Measurements from ENCODE around the gene C1orf21.

DNA sequence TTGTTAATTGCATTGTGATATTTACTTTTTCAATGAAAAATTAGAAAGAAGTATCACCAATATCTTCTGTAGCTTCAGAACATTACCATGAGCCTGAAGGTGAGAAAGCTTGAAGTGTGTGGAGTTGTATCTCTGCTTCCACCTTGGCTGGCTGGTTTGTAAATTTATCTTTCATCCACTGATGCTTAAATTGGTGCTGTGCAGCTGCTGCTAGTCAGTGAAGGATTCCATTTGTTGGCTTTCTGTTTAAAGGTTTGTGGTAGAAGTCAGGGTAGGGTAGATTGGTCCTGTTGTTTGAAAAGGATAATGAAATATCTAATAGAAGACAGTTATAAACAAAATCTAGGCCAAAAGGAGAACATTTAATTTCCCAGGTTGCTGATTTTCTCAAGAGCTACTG, 105.7 kb downstream of the C1orf21 start:
- TF ChIP-seq, protein P1, sequence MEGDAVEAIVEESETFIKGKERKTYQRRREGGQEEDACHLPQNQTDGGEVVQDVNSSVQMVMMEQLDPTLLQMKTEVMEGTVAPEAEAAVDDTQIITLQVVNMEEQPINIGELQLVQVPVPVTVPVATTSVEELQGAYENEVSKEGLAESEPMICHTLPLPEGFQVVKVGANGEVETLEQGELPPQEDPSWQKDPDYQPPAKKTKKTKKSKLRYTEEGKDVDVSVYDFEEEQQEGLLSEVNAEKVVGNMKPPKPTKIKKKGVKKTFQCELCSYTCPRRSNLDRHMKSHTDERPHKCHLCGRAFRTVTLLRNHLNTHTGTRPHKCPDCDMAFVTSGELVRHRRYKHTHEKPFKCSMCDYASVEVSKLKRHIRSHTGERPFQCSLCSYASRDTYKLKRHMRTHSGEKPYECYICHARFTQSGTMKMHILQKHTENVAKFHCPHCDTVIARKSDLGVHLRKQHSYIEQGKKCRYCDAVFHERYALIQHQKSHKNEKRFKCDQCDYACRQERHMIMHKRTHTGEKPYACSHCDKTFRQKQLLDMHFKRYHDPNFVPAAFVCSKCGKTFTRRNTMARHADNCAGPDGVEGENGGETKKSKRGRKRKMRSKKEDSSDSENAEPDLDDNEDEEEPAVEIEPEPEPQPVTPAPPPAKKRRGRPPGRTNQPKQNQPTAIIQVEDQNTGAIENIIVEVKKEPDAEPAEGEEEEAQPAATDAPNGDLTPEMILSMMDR (IDR thresholded peaks at IDR 0.05): no peak
- TF ChIP-seq, protein P2, sequence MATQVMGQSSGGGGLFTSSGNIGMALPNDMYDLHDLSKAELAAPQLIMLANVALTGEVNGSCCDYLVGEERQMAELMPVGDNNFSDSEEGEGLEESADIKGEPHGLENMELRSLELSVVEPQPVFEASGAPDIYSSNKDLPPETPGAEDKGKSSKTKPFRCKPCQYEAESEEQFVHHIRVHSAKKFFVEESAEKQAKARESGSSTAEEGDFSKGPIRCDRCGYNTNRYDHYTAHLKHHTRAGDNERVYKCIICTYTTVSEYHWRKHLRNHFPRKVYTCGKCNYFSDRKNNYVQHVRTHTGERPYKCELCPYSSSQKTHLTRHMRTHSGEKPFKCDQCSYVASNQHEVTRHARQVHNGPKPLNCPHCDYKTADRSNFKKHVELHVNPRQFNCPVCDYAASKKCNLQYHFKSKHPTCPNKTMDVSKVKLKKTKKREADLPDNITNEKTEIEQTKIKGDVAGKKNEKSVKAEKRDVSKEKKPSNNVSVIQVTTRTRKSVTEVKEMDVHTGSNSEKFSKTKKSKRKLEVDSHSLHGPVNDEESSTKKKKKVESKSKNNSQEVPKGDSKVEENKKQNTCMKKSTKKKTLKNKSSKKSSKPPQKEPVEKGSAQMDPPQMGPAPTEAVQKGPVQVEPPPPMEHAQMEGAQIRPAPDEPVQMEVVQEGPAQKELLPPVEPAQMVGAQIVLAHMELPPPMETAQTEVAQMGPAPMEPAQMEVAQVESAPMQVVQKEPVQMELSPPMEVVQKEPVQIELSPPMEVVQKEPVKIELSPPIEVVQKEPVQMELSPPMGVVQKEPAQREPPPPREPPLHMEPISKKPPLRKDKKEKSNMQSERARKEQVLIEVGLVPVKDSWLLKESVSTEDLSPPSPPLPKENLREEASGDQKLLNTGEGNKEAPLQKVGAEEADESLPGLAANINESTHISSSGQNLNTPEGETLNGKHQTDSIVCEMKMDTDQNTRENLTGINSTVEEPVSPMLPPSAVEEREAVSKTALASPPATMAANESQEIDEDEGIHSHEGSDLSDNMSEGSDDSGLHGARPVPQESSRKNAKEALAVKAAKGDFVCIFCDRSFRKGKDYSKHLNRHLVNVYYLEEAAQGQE (IDR thresholded peaks at IDR 0.05; ENCODE audit: insufficient read depth in 1 of 2, low read depth in 2 of 2, low read length in 1 of 2): no peak
- no peak for TF ChIP-seq POLR2AphosphoS5 (IDR thresholded peaks at IDR 0.05; ENCODE audit: low read depth, low read length)
- no peak for TF ChIP-seq TCF7L2 (IDR thresholded peaks at IDR 0.05; ENCODE audit: low read depth, low read length)
- TF ChIP-seq SIN3A (IDR thresholded peaks at IDR 0.05; ENCODE audit: borderline replicate concordance, insufficient read depth, low read depth, low read length): no peak

Measured in Panc1 (cell line).